ENCODE measurements around the gene ZNF398. TPM values are rescaled to one million over a fixed set of nuclear protein-coding genes. Genes with fewer than 3 reads are reported as not detected.

Gene ZNF398
- total RNA-seq, 1 donor from 2014 or later, result 9.9 TPM

DNA sequence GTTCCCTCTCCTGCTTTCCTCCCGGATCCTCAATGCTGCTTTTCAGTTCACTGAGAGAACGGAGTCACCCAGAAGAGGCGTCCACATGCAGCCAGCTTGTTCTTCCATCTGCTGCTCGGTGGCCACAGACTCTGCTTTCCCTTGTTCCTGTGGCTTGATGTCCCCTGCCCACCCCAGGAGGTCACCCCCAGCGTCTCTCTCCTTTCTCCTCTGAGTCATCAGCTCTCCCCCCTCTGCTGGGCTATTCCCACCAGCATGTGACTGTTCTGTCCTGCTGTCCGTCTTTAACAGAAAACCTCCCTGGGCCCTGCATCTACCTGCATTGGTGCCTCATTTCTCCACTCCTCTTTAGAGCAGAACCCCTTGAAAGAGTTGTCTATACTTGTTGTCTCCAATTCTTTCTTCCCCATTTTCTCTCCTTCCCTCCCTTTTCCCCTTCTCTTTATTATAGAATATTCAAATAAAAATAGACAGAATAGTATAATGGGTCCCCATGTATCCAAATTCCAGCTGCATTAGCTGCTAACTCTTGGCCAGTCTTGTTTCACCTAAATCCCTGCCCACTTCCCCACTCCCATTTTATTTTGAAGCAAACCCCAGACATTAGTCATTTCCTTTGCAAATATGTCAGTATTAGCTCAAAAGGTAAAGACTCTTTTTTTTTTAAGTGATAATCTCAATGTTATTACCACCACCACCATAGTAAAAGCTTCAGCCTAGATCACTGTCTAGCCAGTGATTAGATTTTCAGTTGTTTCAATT is 52.2 kb downstream of the ZNF398 start:
- H3K27ac ChIP-seq, result no peak overlapping the region
- peaks cover 48% of the 10 kb centered on the region for H3K79me2 ChIP-seq (ENCODE audit: low read depth)
- H3K4me1 ChIP-seq, result no peaks in the 10 kb centered on the region
- H3K27me3 ChIP-seq, result no peaks in the 10 kb centered on the region
- peaks cover 7% of the 10 kb centered on the region for H3K36me3 ChIP-seq
- H3K9ac ChIP-seq, result no peak overlapping the region
- no peak overlapping the region for H3K27ac Mint-ChIP-seq
- H3K36me3 Mint-ChIP-seq, result peaks cover 44% of the 10 kb centered on the region
- H3K9me3 ChIP-seq (ENCODE audit: low read depth), result no peaks in the 10 kb centered on the region
- H3K9me3 Mint-ChIP-seq, result no peaks in the 10 kb centered on the region
- peaks cover 4% of the 10 kb centered on the region for H3K27me3 Mint-ChIP-seq (ENCODE audit: insufficient read depth, low read depth)
- H3K4me1 Mint-ChIP-seq, result peaks cover 12% of the 10 kb centered on the region
- H4K20me1 ChIP-seq (ENCODE audit: low read depth), result peaks cover 43% of the 10 kb centered on the region
- no peak overlapping the region for H2AFZ ChIP-seq (replicated peaks)
- H3K4me3 ChIP-seq, result no peak overlapping the region
- DNase-seq (ENCODE audit: low spot score), result no peak
- no peak overlapping the region for H3K4me3 Mint-ChIP-seq
- H3F3A ChIP-seq (ENCODE audit: low read depth), result peaks cover 5% of the 10 kb centered on the region
- TF ChIP-seq CTCF (IDR thresholded peaks at IDR 0.05) (no peak), EZH2phosphoT487 (IDR thresholded peaks at IDR 0.05) (no peak), EZH2 (IDR thresholded peaks at IDR 0.05) (no peak)
- no peak overlapping the region for H3K4me2 ChIP-seq

DNA sequence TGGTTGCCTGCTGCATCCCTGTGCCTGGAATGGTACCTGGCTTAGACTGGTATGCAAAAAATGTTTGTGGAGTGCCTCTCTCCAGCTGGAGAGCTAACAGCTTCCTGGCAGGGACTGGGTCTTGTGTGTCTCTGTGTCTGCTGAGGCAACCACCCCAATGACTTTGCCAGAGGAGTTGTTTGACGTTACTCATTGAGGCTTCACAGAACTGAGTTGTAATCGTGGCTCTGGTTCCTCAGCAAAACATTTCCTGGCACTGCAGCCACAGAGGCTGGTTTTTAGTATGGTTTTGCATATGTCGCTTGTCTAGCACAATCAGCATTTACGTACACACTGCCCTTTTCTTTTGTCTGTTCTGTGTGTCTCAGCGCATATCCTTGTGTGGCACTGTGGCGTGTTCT is 55.6 kb downstream of the ZNF398 start:
- no peak overlapping the region for H3K9ac ChIP-seq
- no peaks in the 10 kb centered on the region for H3K27me3 ChIP-seq
- peaks cover 5% of the 10 kb centered on the region for H3K27me3 Mint-ChIP-seq (ENCODE audit: insufficient read depth, low read depth)
- no peak overlapping the region for H3K4me3 Mint-ChIP-seq
- no peak for DNase-seq (ENCODE audit: low spot score)
- no peak overlapping the region for H3K4me2 ChIP-seq
- no peak overlapping the region for H3K27ac ChIP-seq
- peaks cover 7% of the 10 kb centered on the region for H3K36me3 ChIP-seq
- H3K9me3 Mint-ChIP-seq, result no peaks in the 10 kb centered on the region
- peaks cover 53% of the 10 kb centered on the region for H3K36me3 Mint-ChIP-seq
- H3K4me3 ChIP-seq, result no peak overlapping the region
- no peaks in the 10 kb centered on the region for H3K9me3 ChIP-seq (ENCODE audit: low read depth)
- H2AFZ ChIP-seq (replicated peaks), result no peak overlapping the region
- H3K27ac Mint-ChIP-seq, result no peak overlapping the region
- H3K4me1 ChIP-seq, result no peaks in the 10 kb centered on the region
- TF ChIP-seq EZH2phosphoT487 (IDR thresholded peaks at IDR 0.05) (no peak), EZH2 (IDR thresholded peaks at IDR 0.05) (no peak), CTCF (IDR thresholded peaks at IDR 0.05) (no peak)
- no peaks in the 10 kb centered on the region for H3K4me1 Mint-ChIP-seq
- H3K79me2 ChIP-seq (ENCODE audit: low read depth), result peaks cover 27% of the 10 kb centered on the region
- no peaks in the 10 kb centered on the region for H3F3A ChIP-seq (ENCODE audit: low read depth)
- H4K20me1 ChIP-seq (ENCODE audit: low read depth), result peaks cover 37% of the 10 kb centered on the region

DNA sequence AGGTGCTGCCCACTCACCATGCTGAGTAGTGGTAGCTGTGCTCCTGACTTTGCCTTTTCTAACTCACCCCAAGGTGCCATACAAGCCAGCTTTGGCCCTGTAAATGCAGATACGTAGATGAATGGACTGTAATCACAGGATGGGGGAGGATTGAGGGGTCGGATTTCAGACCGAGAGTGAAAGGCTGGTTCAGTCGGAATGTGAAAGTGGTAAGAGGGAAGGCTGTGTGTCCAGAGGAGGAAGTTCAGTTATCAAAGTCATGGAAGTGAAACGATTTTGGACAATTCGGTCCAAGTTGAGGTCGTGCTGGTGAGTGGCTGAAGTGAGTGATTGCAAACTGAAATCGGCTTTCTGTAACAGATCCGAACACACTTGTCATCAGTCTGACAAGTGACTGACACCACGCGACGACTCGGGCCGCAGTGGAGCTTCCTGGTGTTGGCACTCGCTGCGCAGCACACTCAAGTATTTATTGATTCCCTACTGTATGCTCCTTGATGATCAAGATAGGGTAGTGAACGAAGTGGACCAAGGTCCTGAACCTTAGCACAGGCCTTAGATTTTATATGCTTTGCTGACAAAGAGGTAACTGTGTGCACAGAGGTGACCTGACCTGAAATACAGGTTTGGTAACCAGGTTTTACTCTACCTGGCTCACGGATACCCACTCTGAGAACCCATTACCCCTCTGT is 58.6 kb downstream of the ZNF398 start:
- H3K27me3 Mint-ChIP-seq (ENCODE audit: insufficient read depth, low read depth), result peaks cover 4% of the 10 kb centered on the region
- Histone ChIP-seq H3K4me2 (no peak overlapping the region), H3F3A (ENCODE audit: low read depth) (peaks cover 3% of the 10 kb centered on the region), H3K4me3 (no peak overlapping the region), H3K79me2 (ENCODE audit: low read depth) (peaks cover 14% of the 10 kb centered on the region), H3K36me3 (no peaks in the 10 kb centered on the region), H3K9me3 (ENCODE audit: low read depth) (no peaks in the 10 kb centered on the region), H3K4me1 (no peaks in the 10 kb centered on the region), H4K20me1 (ENCODE audit: low read depth) (peaks cover 42% of the 10 kb centered on the region), H3K27me3 (no peaks in the 10 kb centered on the region), H3K27ac (no peak overlapping the region), H3K9ac (no peak overlapping the region), H2AFZ (replicated peaks) (no peak overlapping the region)
- H3K36me3 Mint-ChIP-seq, result peaks cover 46% of the 10 kb centered on the region
- TF ChIP-seq EZH2phosphoT487 (IDR thresholded peaks at IDR 0.05) (no peak), EZH2 (IDR thresholded peaks at IDR 0.05) (no peak), CTCF (IDR thresholded peaks at IDR 0.05) (no peak)
- H3K9me3 Mint-ChIP-seq, result no peaks in the 10 kb centered on the region
- H3K4me3 Mint-ChIP-seq, result no peak overlapping the region
- DNase-seq (ENCODE audit: low spot score), result no peak
- peaks cover 7% of the 10 kb centered on the region for H3K4me1 Mint-ChIP-seq
- no peak overlapping the region for H3K27ac Mint-ChIP-seq
